PC-9 (cell line): ENCODE measurements around the gene PLXDC2.

Experiments used
- EZH2 ChIP-seq: fragments of 200-600 bp; sonication (generic); IDR thresholded peaks from 2 replicates; pipeline ENCODE4 v1.8.0; 2017; ENCODE audit warnings: antibody characterized with exemption, low read depth
- TF ChIP-seq, protein P1 (sequence below): fragments of 200-600 bp; sonication (generic); conservative IDR thresholded peaks from 2 replicates; pipeline ENCODE4 v1.6.1; 2017; ENCODE audit warnings: mixed run types, antibody characterized with exemption, mild to moderate bottlenecking, moderate library complexity

DNA sequence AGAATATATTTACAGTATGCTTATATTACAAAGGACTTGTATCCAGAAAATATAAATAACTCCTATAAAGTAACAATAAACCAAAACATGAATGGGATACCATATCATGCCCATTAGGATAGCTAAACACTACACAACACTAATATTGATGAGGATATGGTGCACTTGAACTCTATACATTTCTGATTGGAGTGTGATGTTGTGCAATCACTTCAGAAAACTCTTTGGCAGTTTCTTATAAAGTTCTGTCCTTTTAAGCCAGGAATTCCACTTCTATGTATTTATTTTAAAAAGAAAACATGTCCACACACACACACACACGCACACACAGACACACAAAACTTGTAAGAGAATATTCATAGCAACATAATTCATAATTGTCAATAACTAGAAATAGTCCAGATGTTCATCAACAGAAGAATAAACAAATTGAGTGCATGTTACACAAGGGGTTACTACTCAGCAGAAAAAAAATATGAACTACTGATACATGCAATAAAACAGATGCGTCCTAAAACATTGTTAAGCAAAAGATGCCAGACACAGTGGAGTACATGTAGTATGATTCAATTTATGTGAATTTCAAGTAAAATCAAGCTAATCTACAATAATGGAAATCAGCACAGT lies 416.0 kb downstream of the PLXDC2 start:
- TF ChIP-seq, protein P1, sequence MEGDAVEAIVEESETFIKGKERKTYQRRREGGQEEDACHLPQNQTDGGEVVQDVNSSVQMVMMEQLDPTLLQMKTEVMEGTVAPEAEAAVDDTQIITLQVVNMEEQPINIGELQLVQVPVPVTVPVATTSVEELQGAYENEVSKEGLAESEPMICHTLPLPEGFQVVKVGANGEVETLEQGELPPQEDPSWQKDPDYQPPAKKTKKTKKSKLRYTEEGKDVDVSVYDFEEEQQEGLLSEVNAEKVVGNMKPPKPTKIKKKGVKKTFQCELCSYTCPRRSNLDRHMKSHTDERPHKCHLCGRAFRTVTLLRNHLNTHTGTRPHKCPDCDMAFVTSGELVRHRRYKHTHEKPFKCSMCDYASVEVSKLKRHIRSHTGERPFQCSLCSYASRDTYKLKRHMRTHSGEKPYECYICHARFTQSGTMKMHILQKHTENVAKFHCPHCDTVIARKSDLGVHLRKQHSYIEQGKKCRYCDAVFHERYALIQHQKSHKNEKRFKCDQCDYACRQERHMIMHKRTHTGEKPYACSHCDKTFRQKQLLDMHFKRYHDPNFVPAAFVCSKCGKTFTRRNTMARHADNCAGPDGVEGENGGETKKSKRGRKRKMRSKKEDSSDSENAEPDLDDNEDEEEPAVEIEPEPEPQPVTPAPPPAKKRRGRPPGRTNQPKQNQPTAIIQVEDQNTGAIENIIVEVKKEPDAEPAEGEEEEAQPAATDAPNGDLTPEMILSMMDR = no peak
- TF ChIP-seq EZH2 = no peak
